Endothelial cell of umbilical vein (primary cell): Measurements from ENCODE around the gene CCDC183. TPM values are rescaled to one million over a fixed set of nuclear protein-coding genes. Genes with fewer than 3 reads are reported as not detected.

Experiments
- BruUV-seq: library from RNA; stranded (reverse); fragments of 400-500 nt; replicated peaks from 2 replicates; lab custom pipeline; 2021; lab: Mats Ljungman, UMichigan
- CTCF ChIA-PET: fragments of 300-600, 350-600 bp; sonication (Branson Sonifier 250); formaldehyde crosslinking; loops from one replicate; lab custom pipeline; 2021; ENCODE audit warnings: antibody characterized with exemption, inconsistent platforms; lab: Charles Lee
- POLR2A ChIA-PET: fragments of 300-600, 350-600 bp; sonication (Branson Sonifier 250); formaldehyde crosslinking; loops from one replicate; lab custom pipeline; 2021; ENCODE audit warnings: antibody characterized with exemption, inconsistent platforms; lab: Charles Lee
- DNase-seq: peaks from one replicate; pipeline ENCODE4 v3.0.0-alpha.2; 2011; ENCODE audit warnings: low read depth, low spot score
- FAIRE-seq: peaks from 2 replicates; lab custom pipeline; 2011; peaks lifted over from hg19 to GRCh38; lab: Jason Lieb, UNC
- H2AFZ ChIP-seq: 2 replicates; pipeline ENCODE4 v1.6.0; 2012; ENCODE audit warnings: low read depth, low read length, control low read depth, inconsistent platforms
- H3K27ac ChIP-seq: 2 replicates; pipeline ENCODE4 v1.5.1; 2011; ENCODE audit warnings: low read depth, mild to moderate bottlenecking, control low read depth, low read length, moderate library complexity; ENCODE audit not compliant: insufficient read depth
- H3K27me3 ChIP-seq, 2 experiments: 2 replicates each; pipeline versions ENCODE4 v1.6.0 to v1.6.1; 2011; ENCODE audit warnings: low read length in 2 of 2, mixed read lengths in 1 of 2; ENCODE audit not compliant: control insufficient read depth in 2 of 2, insufficient read depth in 2 of 2
- H3K36me3 ChIP-seq, 2 experiments: 2 replicates in 1 of 2; 3 replicates in 1 of 2; pipeline ENCODE4 v1.5.1; 2011; ENCODE audit warnings: low read length in 2 of 2, mild to moderate bottlenecking in 1 of 2, moderate library complexity in 1 of 2; ENCODE audit not compliant: control insufficient read depth in 2 of 2, insufficient read depth in 2 of 2; ENCODE audit errors: extremely low read depth in 1 of 2
- H3K4me1 ChIP-seq: 3 replicates; pipeline ENCODE4 v1.5.1; 2011; ENCODE audit warnings: mild to moderate bottlenecking, low read length; ENCODE audit not compliant: control insufficient read depth, insufficient read depth; ENCODE audit errors: extremely low read depth
- H3K4me2 ChIP-seq: 2 replicates; pipeline ENCODE4 v1.6.1; 2011; ENCODE audit warnings: low read length, control low read depth, mixed read lengths; ENCODE audit not compliant: insufficient read depth
- H3K4me3 ChIP-seq, 3 experiments: fragments of 200-600 bp in 1 of 3; sonication (generic), shearing (Covaris generic) in 1 of 3; replicated peaks in 1 of 3; 2 replicates each; pipeline ENCODE4 v1.5.1; 2011 to 2016; ENCODE audit warnings: control low read depth in 3 of 3, low read length in 3 of 3, mild to moderate bottlenecking in 2 of 3, inconsistent platforms in 1 of 3, low read depth in 1 of 3, moderate library complexity in 1 of 3; ENCODE audit not compliant: insufficient read depth in 1 of 3
- H3K79me2 ChIP-seq: 2 replicates; pipeline ENCODE4 v1.6.0; 2012; ENCODE audit warnings: low read length, inconsistent platforms; ENCODE audit not compliant: control insufficient read depth, insufficient read depth
- H3K9ac ChIP-seq: replicated peaks from 2 replicates; pipeline ENCODE3; 2011; ENCODE audit warnings: low read length, control low read depth; ENCODE audit not compliant: insufficient read depth; ENCODE audit errors: extremely low read depth
- H3K9me1 ChIP-seq: replicated peaks from 3 replicates; pipeline ENCODE4 v1.6.0; 2011; ENCODE audit warnings: mild to moderate bottlenecking, low read length; ENCODE audit not compliant: control insufficient read depth, insufficient read depth; ENCODE audit errors: extremely low read depth
- H3K9me3 ChIP-seq: replicated peaks from 2 replicates; pipeline ENCODE4 v1.5.1; 2012; ENCODE audit warnings: low read length, inconsistent platforms; ENCODE audit not compliant: control insufficient read depth, insufficient read depth
- H4K20me1 ChIP-seq: replicated peaks from 2 replicates; pipeline ENCODE3; 2011; ENCODE audit warnings: mild to moderate bottlenecking, low read length; ENCODE audit not compliant: control insufficient read depth, insufficient read depth; ENCODE audit errors: extremely low read depth
- EZH2 ChIP-seq: IDR thresholded peaks from 2 replicates; pipeline ENCODE4 v1.6.1; 2012; ENCODE audit warnings: borderline replicate concordance, low read depth, mild to moderate bottlenecking, moderate library complexity, low read length, inconsistent platforms; ENCODE audit not compliant: severe bottlenecking
- FOS ChIP-seq: IDR thresholded peaks from 2 replicates; pipeline ENCODE4 v1.6.1; 2011; ENCODE audit warnings: mild to moderate bottlenecking, low read length, moderate library complexity, borderline replicate concordance; ENCODE audit not compliant: insufficient read depth
- GATA2 ChIP-seq: IDR thresholded peaks from 2 replicates; pipeline ENCODE4 v1.7.0; 2011; ENCODE audit warnings: low read depth, mild to moderate bottlenecking, moderate library complexity, mixed read lengths, low read length; ENCODE audit not compliant: insufficient read length, insufficient read depth
- JUN ChIP-seq: IDR thresholded peaks from 2 replicates; pipeline ENCODE4 v1.6.1; 2011; ENCODE audit warnings: borderline replicate concordance, low read depth; ENCODE audit not compliant: insufficient read length, insufficient read depth
- MYC ChIP-seq: IDR thresholded peaks from one replicate; pipeline ENCODE4 v1.6.1; 2011; ENCODE audit warnings: mild to moderate bottlenecking, low read depth, low read length
- POLR2A ChIP-seq: IDR thresholded peaks from 2 replicates; pipeline ENCODE4 v1.6.1; 2012; ENCODE audit warnings: low read depth, mild to moderate bottlenecking, control low read depth, low read length
- POLR2AphosphoS5 ChIP-seq: IDR thresholded peaks from 2 replicates; pipeline ENCODE4 v1.6.1; 2012; ENCODE audit warnings: low read depth, mild to moderate bottlenecking, control low read depth, low read length, moderate library complexity; ENCODE audit not compliant: insufficient read depth
- dilution Hi-C: fragments of 300-500 bp; cut with MboI; formaldehyde crosslinking; loops from one replicate; pipeline ENCODE4 v1.15.0; 2019; ENCODE audit warnings: low sequenced_read_pairs; ENCODE audit not compliant: extremely low pct_ligation_motif_present
- intact Hi-C: fragments of 100-400 bp; cut with micrococcal nuclease; formaldehyde crosslinking; loops from one replicate; pipeline ENCODE4 v1.10.0; 2022
- polyA plus RNA-seq, 4 experiments: library from polyadenylated mRNA; depleted of rRNA in 3 of 4; stranded (reverse) in 3 of 4; unstranded in 1 of 4; fragments of >200 nt; gene quantifications; 2 replicates each; pipeline versions ENCODE4 v1.2.1 to v1.2.3, GENCODE V29; 2011 to 2012; ENCODE audit warnings: missing spikeins in 1 of 4
- total RNA-seq: library from RNA; stranded (reverse); gene quantifications from 2 replicates; pipeline ENCODE4 v1.2.3, GENCODE V29; 2021
- TF ChIP-seq, protein P1 (sequence below): IDR thresholded peaks from 2 replicates; pipeline ENCODE4 v1.6.1; 2011; ENCODE audit not compliant: insufficient read depth, insufficient read length
- TF ChIP-seq, protein P2 (sequence below), 2 donors: IDR thresholded peaks; 1 replicate in 1 of 2; 2 replicates in 1 of 2; pipeline ENCODE4 v1.5.1; 2011; ENCODE audit warnings: low read length in 2 of 2, mild to moderate bottlenecking in 2 of 2, moderate library complexity in 2 of 2, control low read depth in 1 of 2, inconsistent platforms in 1 of 2, low read depth in 1 of 2; ENCODE audit not compliant: insufficient read depth in 1 of 2; ENCODE audit errors: extremely low read depth in 1 of 2

Gene CCDC183
- total and polyA plus RNA-seq, 2 donors (not counting 3 experiments of a cell fraction or from before 2014, with no cell fraction given), result 0.50 TPM; not detected in 1

DNA sequence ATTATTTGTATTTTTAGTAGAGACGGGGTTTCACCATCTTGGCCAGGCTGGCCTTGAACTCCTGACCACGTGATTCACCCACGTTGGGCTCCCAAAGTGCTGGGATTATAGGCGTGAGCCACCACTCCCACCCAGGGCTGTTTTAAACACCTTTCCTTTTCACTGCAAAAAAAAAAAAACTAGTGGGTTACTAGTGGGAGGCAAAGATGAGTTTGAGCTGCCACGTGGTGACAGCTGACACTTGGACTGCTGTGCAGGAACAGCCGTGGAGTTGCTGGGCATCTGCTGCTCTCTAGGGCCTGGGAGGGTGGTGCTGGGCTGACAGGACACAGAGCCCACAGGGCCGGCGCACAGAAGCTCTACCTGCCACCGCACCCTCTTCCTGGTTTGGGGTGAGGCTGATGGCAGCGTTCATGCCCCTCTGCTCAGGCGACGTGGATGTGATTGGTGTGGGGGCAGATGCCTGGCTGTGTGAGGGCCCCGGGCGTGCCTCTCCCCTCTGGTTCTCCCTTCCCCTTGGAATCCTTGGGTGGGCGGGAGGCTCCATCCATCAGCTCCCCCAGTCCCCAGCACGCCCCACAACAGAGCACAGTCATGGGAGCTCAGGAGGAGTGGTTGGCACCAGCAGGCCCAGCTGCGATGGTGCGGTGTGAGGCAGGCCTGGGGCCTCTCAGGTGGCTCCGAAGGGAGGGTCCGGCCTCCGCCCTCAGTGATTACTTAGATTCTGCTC lies 28.5 kb downstream of the CCDC183 start:
- no peak for TF ChIP-seq FOS
- no peak for TF ChIP-seq GATA2
- no peak for TF ChIP-seq MYC
- TF ChIP-seq, protein P1, sequence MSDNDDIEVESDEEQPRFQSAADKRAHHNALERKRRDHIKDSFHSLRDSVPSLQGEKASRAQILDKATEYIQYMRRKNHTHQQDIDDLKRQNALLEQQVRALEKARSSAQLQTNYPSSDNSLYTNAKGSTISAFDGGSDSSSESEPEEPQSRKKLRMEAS, result no peak
- no peak for TF ChIP-seq EZH2
- no peak for TF ChIP-seq POLR2AphosphoS5
- no peak for TF ChIP-seq POLR2A
- no peak for TF ChIP-seq JUN
- TF ChIP-seq, protein P2, sequence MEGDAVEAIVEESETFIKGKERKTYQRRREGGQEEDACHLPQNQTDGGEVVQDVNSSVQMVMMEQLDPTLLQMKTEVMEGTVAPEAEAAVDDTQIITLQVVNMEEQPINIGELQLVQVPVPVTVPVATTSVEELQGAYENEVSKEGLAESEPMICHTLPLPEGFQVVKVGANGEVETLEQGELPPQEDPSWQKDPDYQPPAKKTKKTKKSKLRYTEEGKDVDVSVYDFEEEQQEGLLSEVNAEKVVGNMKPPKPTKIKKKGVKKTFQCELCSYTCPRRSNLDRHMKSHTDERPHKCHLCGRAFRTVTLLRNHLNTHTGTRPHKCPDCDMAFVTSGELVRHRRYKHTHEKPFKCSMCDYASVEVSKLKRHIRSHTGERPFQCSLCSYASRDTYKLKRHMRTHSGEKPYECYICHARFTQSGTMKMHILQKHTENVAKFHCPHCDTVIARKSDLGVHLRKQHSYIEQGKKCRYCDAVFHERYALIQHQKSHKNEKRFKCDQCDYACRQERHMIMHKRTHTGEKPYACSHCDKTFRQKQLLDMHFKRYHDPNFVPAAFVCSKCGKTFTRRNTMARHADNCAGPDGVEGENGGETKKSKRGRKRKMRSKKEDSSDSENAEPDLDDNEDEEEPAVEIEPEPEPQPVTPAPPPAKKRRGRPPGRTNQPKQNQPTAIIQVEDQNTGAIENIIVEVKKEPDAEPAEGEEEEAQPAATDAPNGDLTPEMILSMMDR (IDR thresholded peaks at IDR 0.05; ENCODE audit: extremely low read depth in 1 of 2, insufficient read depth in 1 of 2, low read depth in 1 of 2, low read length in 2 of 2), result no peak
- POLR2A ChIA-PET, result no interaction called here
- Histone ChIP-seq H3K4me2 (no peak overlapping the region), H3K9me3 (no peaks in the 10 kb centered on the region), H3K36me3 (peaks cover 6 to 38% of the 10 kb centered on the region in 2 experiments), H3K79me2 (peaks cover 13% of the 10 kb centered on the region), H4K20me1 (no peaks in the 10 kb centered on the region), H3K4me3 (no peak overlapping the region), H3K9me1 (no peaks in the 10 kb centered on the region), H3K27me3 (no peaks in the 10 kb centered on the region), H3K27ac (no peak overlapping the region), H2AFZ (no peak overlapping the region), H3K4me1 (peaks cover 6% of the 10 kb centered on the region), H3K9ac (no peak overlapping the region)
- dilution Hi-C loops, result loop anchor here (25.0 kb wide), 1 partner anchor 113 kb away; the partner anchor contains the start of genes C8G and FBXW5
- CTCF ChIA-PET, result no interaction called here
- DNase-seq, result no peak
- intact Hi-C loops, result no loop called here
- BruUV-seq, result no TSS peak
- FAIRE-seq, result no peak
